Gastrocnemius medialis (tissue), 4 donors: ENCODE results near the gene SLC39A6.

Experiments
- POLR2A ChIP-seq, 2 donors: fragments of 450-650 bp; IDR thresholded peaks; one replicate each; pipeline ENCODE4 v1.6.1; 2017; ENCODE audit warnings: antibody characterized with exemption in 2 of 2, mild to moderate bottlenecking in 2 of 2, moderate library complexity in 2 of 2
- TF ChIP-seq, protein P1 (sequence below), 5 experiments: fragments of 450-650 bp in 3 of 5; fragments of 200-600 bp in 2 of 5; sonication (generic) in 2 of 5; IDR thresholded peaks in 4 of 5; conservative IDR thresholded peaks in 1 of 5; 1 replicate in 4 of 5; 2 replicates in 1 of 5; pipeline ENCODE4 v1.5.1; 2016 to 2019; ENCODE audit warnings: antibody characterized with exemption in 5 of 5, mild to moderate bottlenecking in 3 of 5, moderate library complexity in 3 of 5

DNA sequence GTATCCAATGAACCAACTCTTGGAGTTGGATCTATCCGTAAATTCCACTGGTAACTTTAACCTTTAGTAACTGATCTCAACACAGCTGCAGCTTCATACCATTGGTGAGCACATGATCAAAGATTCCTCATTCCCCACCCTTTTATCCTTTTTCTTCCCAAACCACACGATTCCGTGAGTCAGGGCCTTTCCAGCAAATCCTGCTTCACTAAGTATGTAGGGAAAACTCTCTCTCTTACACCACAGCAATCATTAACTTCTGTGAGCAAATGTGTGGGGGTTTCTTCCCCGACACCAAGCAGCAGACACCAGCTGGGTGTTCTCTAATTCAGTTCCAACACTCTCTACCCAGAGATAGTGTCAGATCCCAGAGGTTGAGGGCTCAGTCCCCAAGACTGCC lies 24.1 kb upstream of the SLC39A6 start:
- TF ChIP-seq, protein P1, sequence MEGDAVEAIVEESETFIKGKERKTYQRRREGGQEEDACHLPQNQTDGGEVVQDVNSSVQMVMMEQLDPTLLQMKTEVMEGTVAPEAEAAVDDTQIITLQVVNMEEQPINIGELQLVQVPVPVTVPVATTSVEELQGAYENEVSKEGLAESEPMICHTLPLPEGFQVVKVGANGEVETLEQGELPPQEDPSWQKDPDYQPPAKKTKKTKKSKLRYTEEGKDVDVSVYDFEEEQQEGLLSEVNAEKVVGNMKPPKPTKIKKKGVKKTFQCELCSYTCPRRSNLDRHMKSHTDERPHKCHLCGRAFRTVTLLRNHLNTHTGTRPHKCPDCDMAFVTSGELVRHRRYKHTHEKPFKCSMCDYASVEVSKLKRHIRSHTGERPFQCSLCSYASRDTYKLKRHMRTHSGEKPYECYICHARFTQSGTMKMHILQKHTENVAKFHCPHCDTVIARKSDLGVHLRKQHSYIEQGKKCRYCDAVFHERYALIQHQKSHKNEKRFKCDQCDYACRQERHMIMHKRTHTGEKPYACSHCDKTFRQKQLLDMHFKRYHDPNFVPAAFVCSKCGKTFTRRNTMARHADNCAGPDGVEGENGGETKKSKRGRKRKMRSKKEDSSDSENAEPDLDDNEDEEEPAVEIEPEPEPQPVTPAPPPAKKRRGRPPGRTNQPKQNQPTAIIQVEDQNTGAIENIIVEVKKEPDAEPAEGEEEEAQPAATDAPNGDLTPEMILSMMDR (IDR thresholded peaks at IDR 0.05 in 4 of 5, conservative IDR thresholded peaks at IDR 0.05 in 1 of 5), result no peak
- no peak for TF ChIP-seq POLR2A (IDR thresholded peaks at IDR 0.05)
